Measurements from ENCODE around the gene TMEM184B.

TMEM184B gene

GRCh38 chr22:38175206-38176118 lies 97.3 kb downstream of the TMEM184B start:
- DNase-seq = no peak

DNA sequence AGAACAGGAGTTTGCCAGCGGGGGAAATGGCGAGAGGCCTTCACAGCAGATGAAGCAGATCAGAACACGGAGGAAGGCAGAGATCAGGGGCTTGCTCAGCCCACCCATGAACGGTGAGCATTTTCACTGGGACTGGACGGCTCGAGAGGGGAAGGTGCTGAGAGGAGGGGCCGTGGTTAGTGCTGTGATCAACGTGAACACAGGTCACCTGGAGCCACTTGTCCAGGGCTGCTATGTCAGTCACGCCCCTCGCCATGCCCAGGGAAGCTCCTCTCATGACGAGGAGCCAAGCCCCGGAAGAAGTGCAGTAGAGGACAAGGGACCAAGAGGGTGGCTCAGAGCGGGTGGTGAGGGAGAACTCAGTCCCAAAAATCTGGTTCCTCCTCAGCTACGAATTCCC lies 98.2 kb downstream of the TMEM184B start:
- DNase-seq = no peak

DNA sequence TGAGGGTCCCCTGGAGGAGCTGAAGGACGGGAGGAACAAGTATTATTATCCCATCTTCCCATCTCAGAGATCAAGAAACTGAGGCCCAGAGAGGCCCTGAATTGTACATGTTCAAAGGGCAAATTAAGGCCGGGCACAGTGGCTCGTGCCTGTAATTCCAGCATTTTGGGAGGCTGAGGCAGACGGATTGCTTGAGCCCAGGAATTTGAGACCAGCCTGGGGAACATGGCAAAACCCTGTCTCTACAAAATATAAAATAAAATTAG lies 99.2 kb downstream of the TMEM184B start:
- DNase-seq = no peak

- no peak for DNase-seq
Observed at GRCh38 chr22:38172832-38173640, 99.8 kb downstream of the TMEM184B start.

DNA sequence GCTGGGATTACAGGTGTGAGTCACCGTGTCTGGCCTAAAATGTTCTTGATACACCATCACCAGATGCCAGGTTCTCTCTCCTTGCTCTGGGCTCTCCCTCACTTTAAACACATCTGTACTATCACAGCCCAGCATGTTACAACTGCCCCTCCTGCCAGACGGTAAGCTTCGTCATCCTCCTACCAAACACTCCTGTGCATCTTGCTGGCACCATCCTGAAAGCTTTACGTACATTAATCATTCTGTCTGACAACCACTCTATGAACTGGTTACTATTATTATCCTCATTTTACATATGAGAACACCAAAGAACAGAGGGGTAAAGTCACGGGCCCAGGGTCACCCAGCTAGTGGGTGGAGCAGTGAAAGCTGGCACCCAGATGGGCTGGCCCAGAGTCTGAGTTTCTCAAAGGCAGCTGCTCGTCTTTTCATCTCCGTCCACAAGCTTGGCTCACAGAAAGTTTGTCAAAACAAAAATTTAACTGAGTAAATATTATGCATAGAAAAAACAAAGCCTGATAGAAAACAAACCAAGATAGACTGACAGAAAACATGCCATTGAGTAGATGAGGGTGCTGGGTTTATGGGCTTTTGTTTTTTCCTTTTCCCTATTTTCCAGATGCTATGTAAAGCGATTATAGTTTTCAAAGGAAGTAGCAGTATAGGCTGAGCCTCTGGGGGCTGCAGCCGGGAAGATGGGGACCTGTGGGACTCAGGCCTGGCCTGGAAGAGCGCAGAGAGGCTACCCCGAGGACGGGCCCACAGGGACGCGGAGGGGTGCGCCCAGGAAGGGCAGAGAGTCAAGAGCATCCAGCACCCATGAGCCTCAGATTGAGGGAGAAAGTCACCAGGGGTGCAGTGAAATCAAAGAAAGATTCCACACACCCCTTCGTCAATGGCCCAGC lies 100.6 kb downstream of the TMEM184B start:
- no peak for DNase-seq

DNA sequence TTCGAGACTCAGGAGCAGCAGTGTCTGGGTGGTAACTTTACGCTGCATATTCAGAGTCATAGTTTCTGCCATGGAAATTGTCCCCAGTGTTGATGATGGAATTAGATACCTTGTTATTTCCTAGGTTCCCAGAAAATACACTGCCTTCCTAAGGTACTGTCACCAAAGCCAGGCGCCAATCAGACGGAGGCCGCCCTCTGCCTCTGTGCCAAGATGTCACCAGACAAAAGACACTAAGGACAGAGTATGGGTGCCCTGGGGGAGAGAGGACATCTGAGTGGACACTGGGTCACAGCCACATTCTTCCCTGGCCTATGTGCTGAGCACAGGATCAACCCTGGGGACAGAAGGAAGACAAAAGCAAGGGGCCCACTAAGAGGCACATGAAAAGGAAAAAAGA lies 102.3 kb downstream of the TMEM184B start:
- no peak for DNase-seq
